Stimulated activated CD8-positive, alpha-beta memory T cell treated with anti-CD3 and anti-CD28 coated beads, Interleukin-7, amount 100 ng/mL, for 1 hour (primary cell): Measurements from ENCODE around the gene UTS2B.

Experiments used
- DNase-seq, 2 donors: peaks; one replicate each; pipeline ENCODE4 v3.0.0-alpha.2; 2020; ENCODE audit warnings: low read depth in 2 of 2

Gene UTS2B

GRCh38 chr3:191329654-191330529 is at the start of gene UTS2B:
Gene UTS2B (minus strand): TSS chr3:191330526. CDS start chr3:191282189, 48,337 bp downstream.
- no peak for DNase-seq

- no peak for DNase-seq
Observed at GRCh38 chr3:191380001-191380400, 49.7 kb upstream of the UTS2B start.

GRCh38 chr3:191379446-191379845 is 49.1 kb upstream of the UTS2B start:
- no peak for DNase-seq

- no peak for DNase-seq
Observed at GRCh38 chr3:191378142-191378812, 48.0 kb upstream of the UTS2B start.

- no peak for DNase-seq
Observed at GRCh38 chr3:191376516-191377141, 46.3 kb upstream of the UTS2B start.

GRCh38 chr3:191373327-191373726 is 43.0 kb upstream of the UTS2B start:
- no peak for DNase-seq

GRCh38 chr3:191372122-191372521 is 41.8 kb upstream of the UTS2B start:
- DNase-seq: no peak

- no peak for DNase-seq
Observed at GRCh38 chr3:191369616-191370010, 39.3 kb upstream of the UTS2B start.

GRCh38 chr3:191368755-191369615 is 38.7 kb upstream of the UTS2B start:
- DNase-seq: no peak

GRCh38 chr3:191366675-191367074 is 36.3 kb upstream of the UTS2B start:
- DNase-seq: no peak

GRCh38 chr3:191363221-191363620 is 32.9 kb upstream of the UTS2B start:
- no peak for DNase-seq

- no peak for DNase-seq
Observed at GRCh38 chr3:191362524-191363090, 32.3 kb upstream of the UTS2B start.

- no peak for DNase-seq
Observed at GRCh38 chr3:191362037-191362436, 31.7 kb upstream of the UTS2B start.

- DNase-seq: no peak
Observed at GRCh38 chr3:191361456-191361855, 31.1 kb upstream of the UTS2B start.

- DNase-seq: no peak
Observed at GRCh38 chr3:191360620-191361019, 30.3 kb upstream of the UTS2B start.

- DNase-seq: no peak
Observed at GRCh38 chr3:191358929-191359328, 28.6 kb upstream of the UTS2B start.

GRCh38 chr3:191357909-191358308 is 27.6 kb upstream of the UTS2B start:
- DNase-seq: no peak

- no peak for DNase-seq
Observed at GRCh38 chr3:191356631-191357439, 26.5 kb upstream of the UTS2B start.

- DNase-seq: no peak
Observed at GRCh38 chr3:191355406-191355805, 25.1 kb upstream of the UTS2B start.

GRCh38 chr3:191353022-191353777 is 22.9 kb upstream of the UTS2B start:
- DNase-seq: no peak
